Fibroblast of lung (primary cell): ENCODE data around the gene TMEM63C. TPM values are rescaled to one million over a fixed set of nuclear protein-coding genes. Genes with fewer than 3 reads are reported as not detected.

Experiments used
- DNase-seq, 2 donors: peaks; one replicate each; pipeline versions ENCODE4 v3.0.0 to v3.0.0-alpha.2; 2010; ENCODE audit warnings: low read depth in 2 of 2
- H2AFZ ChIP-seq: 2 replicates; pipeline ENCODE4 v1.5.1; 2012; ENCODE audit warnings: low read length, control low read depth, inconsistent platforms
- H3K27ac ChIP-seq: 2 replicates; pipeline ENCODE4 v1.5.1; 2011; ENCODE audit warnings: low read length, control low read depth; ENCODE audit not compliant: insufficient read depth
- H3K27me3 ChIP-seq: 2 replicates; pipeline ENCODE4 v1.5.1; 2011; ENCODE audit warnings: mild to moderate bottlenecking, low read length; ENCODE audit not compliant: control insufficient read depth, insufficient read depth
- H3K36me3 ChIP-seq: 2 replicates; pipeline ENCODE4 v1.5.1; 2011; ENCODE audit warnings: low read length; ENCODE audit not compliant: control insufficient read depth, insufficient read depth
- H3K4me1 ChIP-seq: 2 replicates; pipeline ENCODE4 v1.5.1; 2011; ENCODE audit warnings: low read length; ENCODE audit not compliant: control insufficient read depth, insufficient read depth; ENCODE audit errors: extremely low read depth
- H3K4me2 ChIP-seq: 2 replicates; pipeline ENCODE4 v1.5.1; 2011; ENCODE audit warnings: low read length, control low read depth; ENCODE audit not compliant: insufficient read depth; ENCODE audit errors: extremely low read depth
- H3K4me3 ChIP-seq, 4 experiments: fragments of 200-600 bp in 1 of 4; sonication (generic) in 1 of 4; replicated peaks in 1 of 4; 2 replicates each; pipeline ENCODE4 v1.5.1; 2011 to 2016; ENCODE audit warnings: low read length in 4 of 4, low read depth in 3 of 4, mild to moderate bottlenecking in 3 of 4, control low read depth in 2 of 4, inconsistent platforms in 1 of 4, mixed read lengths in 1 of 4; ENCODE audit not compliant: insufficient read depth in 1 of 4; ENCODE audit errors: control extremely low read depth in 1 of 4
- H3K79me2 ChIP-seq: 2 replicates; pipeline ENCODE4 v1.5.1; 2012; ENCODE audit warnings: mild to moderate bottlenecking, low read length, inconsistent platforms; ENCODE audit not compliant: control insufficient read depth, insufficient read depth
- H3K9ac ChIP-seq: 2 replicates; pipeline ENCODE4 v1.5.1; 2011; ENCODE audit warnings: mild to moderate bottlenecking, low read length, control low read depth; ENCODE audit not compliant: insufficient read depth
- H3K9me3 ChIP-seq: 2 replicates; pipeline ENCODE4 v1.5.1; 2012; ENCODE audit warnings: low read depth, low read length; ENCODE audit not compliant: control insufficient read depth, insufficient read depth
- H4K20me1 ChIP-seq: 2 replicates; pipeline ENCODE4 v1.5.1; 2011; ENCODE audit warnings: low read length; ENCODE audit not compliant: control insufficient read depth, insufficient read depth; ENCODE audit errors: extremely low read depth
- EZH2 ChIP-seq: IDR thresholded peaks from 2 replicates; pipeline ENCODE4 v1.5.1; 2012; ENCODE audit warnings: low read length, control low read depth, mild to moderate bottlenecking; ENCODE audit errors: missing control alignments
- polyA plus RNA-seq, 2 donors: library from polyadenylated mRNA; depleted of rRNA in 1 of 2; stranded (reverse) in 1 of 2; unstranded in 1 of 2; fragments of >200 nt; gene quantifications; 2 replicates each; pipeline ENCODE4 v1.2.1, GENCODE V29; 2011 to 2012; ENCODE audit warnings: missing spikeins in 1 of 2
- total RNA-seq: library from RNA; depleted of rRNA; stranded (reverse); fragments of >200 nt; gene quantifications from 2 replicates; pipeline ENCODE4 v1.2.1, GENCODE V29; 2014
- TF ChIP-seq, protein P1 (sequence below), 2 donors: IDR thresholded peaks in 1 of 2; conservative IDR thresholded peaks in 1 of 2; 1 replicate in 1 of 2; 2 replicates in 1 of 2; pipeline ENCODE4 v1.5.1; 2011 to 2012; ENCODE audit warnings: low read length in 2 of 2, control low read depth in 1 of 2, inconsistent platforms in 1 of 2, low read depth in 1 of 2, mild to moderate bottlenecking in 1 of 2

TMEM63C gene
- total and polyA plus RNA-seq, 2 donors (not counting 1 experiment from before 2014, with no cell fraction given) = 0.66 TPM; not detected in 1

DNA sequence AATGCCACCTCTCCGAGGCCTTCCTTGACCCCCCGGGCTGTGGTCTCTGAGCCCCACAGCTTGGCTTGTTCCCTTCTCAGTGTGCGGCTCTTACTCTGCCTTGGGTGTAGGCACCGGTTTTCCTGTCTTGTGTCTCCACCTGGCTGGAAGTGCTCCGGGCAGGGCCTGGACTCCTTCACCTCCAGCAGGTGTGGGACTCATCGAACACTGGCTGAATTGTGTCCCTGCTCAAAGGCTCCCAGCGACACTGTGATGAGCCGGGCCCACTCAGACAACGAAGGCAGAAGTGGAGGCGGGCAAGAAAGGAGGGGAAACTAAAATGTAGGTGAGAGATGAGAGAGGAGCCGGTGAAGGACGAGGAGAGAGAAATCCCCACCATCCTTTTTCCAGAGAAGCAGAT is 18.0 kb downstream of the TMEM63C start:
- Histone ChIP-seq H3K4me2 (no peak overlapping the region), H3K27me3 (peaks cover 8% of the 10 kb centered on the region)

DNA sequence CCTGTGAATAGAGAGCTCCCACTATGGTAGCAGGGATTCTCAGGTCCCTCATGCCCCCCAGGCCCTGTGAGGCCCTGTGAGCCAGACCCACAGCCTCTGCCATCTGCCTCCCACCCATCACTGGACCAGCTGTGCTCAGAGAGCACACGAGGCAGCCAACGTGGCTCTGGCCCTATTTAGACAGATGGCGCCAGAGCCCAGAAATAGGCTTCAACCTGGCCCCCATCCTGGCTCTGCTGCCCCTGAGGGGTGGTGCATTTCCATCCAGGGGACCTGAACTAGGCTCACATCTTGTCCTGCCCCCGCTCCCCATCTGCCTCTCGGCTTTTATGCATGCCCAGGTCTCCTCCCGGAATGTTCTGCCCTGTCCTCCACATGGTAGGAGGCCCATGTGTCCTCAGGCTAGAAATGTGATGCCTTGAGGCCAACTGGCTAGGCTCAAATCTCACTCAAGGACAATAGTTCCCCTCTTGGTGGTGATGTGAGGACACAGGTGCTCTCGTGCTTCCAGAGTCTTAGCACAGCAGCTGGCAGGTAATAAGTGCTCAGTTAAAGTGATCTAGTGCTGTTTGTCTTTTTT is 18.9 kb downstream of the TMEM63C start:
- Histone ChIP-seq H2AFZ (no peak overlapping the region), H3K79me2 (no peaks in the 10 kb centered on the region), H3K4me2 (no peak overlapping the region), H3K9me3 (no peaks in the 10 kb centered on the region), H3K4me1 (no peaks in the 10 kb centered on the region), H3K9ac (no peak overlapping the region), H4K20me1 (no peaks in the 10 kb centered on the region), H3K36me3 (no peaks in the 10 kb centered on the region), H3K27me3 (peaks cover 9% of the 10 kb centered on the region), H3K27ac (no peak overlapping the region), H3K4me3 (no peak overlapping the region)
- no peak for TF ChIP-seq EZH2
- TF ChIP-seq, protein P1, sequence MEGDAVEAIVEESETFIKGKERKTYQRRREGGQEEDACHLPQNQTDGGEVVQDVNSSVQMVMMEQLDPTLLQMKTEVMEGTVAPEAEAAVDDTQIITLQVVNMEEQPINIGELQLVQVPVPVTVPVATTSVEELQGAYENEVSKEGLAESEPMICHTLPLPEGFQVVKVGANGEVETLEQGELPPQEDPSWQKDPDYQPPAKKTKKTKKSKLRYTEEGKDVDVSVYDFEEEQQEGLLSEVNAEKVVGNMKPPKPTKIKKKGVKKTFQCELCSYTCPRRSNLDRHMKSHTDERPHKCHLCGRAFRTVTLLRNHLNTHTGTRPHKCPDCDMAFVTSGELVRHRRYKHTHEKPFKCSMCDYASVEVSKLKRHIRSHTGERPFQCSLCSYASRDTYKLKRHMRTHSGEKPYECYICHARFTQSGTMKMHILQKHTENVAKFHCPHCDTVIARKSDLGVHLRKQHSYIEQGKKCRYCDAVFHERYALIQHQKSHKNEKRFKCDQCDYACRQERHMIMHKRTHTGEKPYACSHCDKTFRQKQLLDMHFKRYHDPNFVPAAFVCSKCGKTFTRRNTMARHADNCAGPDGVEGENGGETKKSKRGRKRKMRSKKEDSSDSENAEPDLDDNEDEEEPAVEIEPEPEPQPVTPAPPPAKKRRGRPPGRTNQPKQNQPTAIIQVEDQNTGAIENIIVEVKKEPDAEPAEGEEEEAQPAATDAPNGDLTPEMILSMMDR (conservative IDR thresholded peaks at IDR 0.05 in 1 of 2, IDR thresholded peaks at IDR 0.05 in 1 of 2; ENCODE audit: low read depth in 1 of 2, low read length in 2 of 2) = no peak
- no peak for DNase-seq

More for the DNA sequence above, 18.0 kb downstream of the TMEM63C start:
- Histone ChIP-seq H3K27ac (no peak overlapping the region), H4K20me1 (no peaks in the 10 kb centered on the region), H3K9ac (no peak overlapping the region), H3K36me3 (no peaks in the 10 kb centered on the region), H3K79me2 (no peaks in the 10 kb centered on the region), H3K4me1 (no peaks in the 10 kb centered on the region), H2AFZ (no peak overlapping the region), H3K9me3 (no peaks in the 10 kb centered on the region), H3K4me3 (no peak overlapping the region)
- TF ChIP-seq EZH2 = no peak
- TF ChIP-seq, protein P1 (conservative IDR thresholded peaks at IDR 0.05 in 1 of 2, IDR thresholded peaks at IDR 0.05 in 1 of 2; ENCODE audit: low read depth in 1 of 2, low read length in 2 of 2) = no peak
- no peak for DNase-seq

DNA sequence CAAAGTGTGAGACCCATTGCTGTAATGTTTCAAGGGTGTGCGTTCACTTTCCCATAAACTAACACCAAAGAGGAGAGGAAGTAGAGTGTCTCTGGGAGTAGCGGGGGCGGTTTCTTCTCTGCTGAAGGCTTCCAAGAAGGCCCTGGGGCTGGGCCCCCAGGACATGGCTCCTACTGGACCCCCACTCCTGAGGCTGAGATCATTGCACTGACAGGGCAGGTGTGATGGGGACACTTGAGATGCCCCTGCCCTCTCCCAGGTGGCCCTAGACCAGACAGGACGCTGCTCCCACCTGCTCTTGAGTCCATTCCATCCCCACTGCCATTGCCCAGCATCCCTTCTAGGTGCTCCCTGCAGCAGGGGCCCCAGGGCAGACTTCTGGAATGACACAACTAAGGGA is 20.1 kb downstream of the TMEM63C start:
- peaks cover 9% of the 10 kb centered on the region for H3K27me3 ChIP-seq
- no peaks in the 10 kb centered on the region for H3K9me3 ChIP-seq
- H3K36me3 ChIP-seq = no peaks in the 10 kb centered on the region
- no peaks in the 10 kb centered on the region for H4K20me1 ChIP-seq
- no peak overlapping the region for H3K4me3 ChIP-seq
- no peak overlapping the region for H2AFZ ChIP-seq
- H3K9ac ChIP-seq = no peak overlapping the region
- no peak for TF ChIP-seq EZH2
- TF ChIP-seq, protein P1 (conservative IDR thresholded peaks at IDR 0.05 in 1 of 2, IDR thresholded peaks at IDR 0.05 in 1 of 2; ENCODE audit: low read depth in 1 of 2, low read length in 2 of 2) = no peak
- no peaks in the 10 kb centered on the region for H3K79me2 ChIP-seq
- H3K27ac ChIP-seq = no peak overlapping the region
- H3K4me2 ChIP-seq = no peak overlapping the region
- no peaks in the 10 kb centered on the region for H3K4me1 ChIP-seq
- DNase-seq = no peak
